NK-92 (cell line): Measurements from ENCODE around the gene SNRPD2.

Experiments
- DNase-seq: peaks from one replicate; lab custom pipeline; 2025; ENCODE audit not compliant: unreplicated experiment; lab: John Stamatoyannopoulos, UW

SNRPD2 gene

GRCh38 chr19:45659096-45659729 lies 32.5 kb downstream of the SNRPD2 start:
- DNase-seq: no peak

GRCh38 chr19:45657520-45658167 lies 34.1 kb downstream of the SNRPD2 start:
- DNase-seq: no peak

- DNase-seq: no peak
These were observed 36.7 kb downstream of the SNRPD2 start for GRCh38 chr19:45655073-45655472.

GRCh38 chr19:45653634-45654033 lies 38.1 kb downstream of the SNRPD2 start:
- no peak for DNase-seq

- no peak for DNase-seq
These were observed 41.0 kb downstream of the SNRPD2 start for GRCh38 chr19:45650722-45651121.

GRCh38 chr19:45646345-45646698 lies 45.4 kb downstream of the SNRPD2 start:
- no peak for DNase-seq

- DNase-seq: no peak
These were observed 46.0 kb downstream of the SNRPD2 start for GRCh38 chr19:45645631-45646344.

GRCh38 chr19:45645068-45645630 lies 46.6 kb downstream of the SNRPD2 start:
- DNase-seq: no peak

GRCh38 chr19:45643927-45644771 lies 47.6 kb downstream of the SNRPD2 start:
- no peak for DNase-seq

- DNase-seq: no peak
These were observed 48.5 kb downstream of the SNRPD2 start for GRCh38 chr19:45643024-45643926.

- DNase-seq: no peak
These were observed 50.3 kb downstream of the SNRPD2 start for GRCh38 chr19:45641274-45642105.

- no peak for DNase-seq
These were observed 50.9 kb downstream of the SNRPD2 start for GRCh38 chr19:45640849-45641273.

GRCh38 chr19:45638930-45639729 lies 52.6 kb downstream of the SNRPD2 start, which contains the start of gene EML2:
Gene EML2 (minus strand): TSS chr19:45639397. CDS start chr19:45639376, 21 bp downstream.
- no peak for DNase-seq

- no peak for DNase-seq
These were observed 53.7 kb downstream of the SNRPD2 start for GRCh38 chr19:45637890-45638667.
